HCT116 (cell line): ENCODE data around the gene MYLK4. TPM values are rescaled to one million over a fixed set of nuclear protein-coding genes. Genes with fewer than 3 reads are reported as not detected.

Source experiments
- ATAC-seq: fragments of 200-7000 bp; cut with Tn5 transposase; 2 replicates; pipeline ENCODE4 v1.9.1; 2020; ENCODE audit warnings: mild to moderate bottlenecking, moderate library complexity
- BruUV-seq: library from RNA; stranded (reverse); fragments of 400-500 nt; replicated peaks from 2 replicates; lab custom pipeline; 2021; lab: Mats Ljungman, UMichigan
- CTCF ChIA-PET: fragments of 300-600 bp; sonication (Branson Sonifier 250); formaldehyde crosslinking; loops from one replicate; lab custom pipeline; 2021; ENCODE audit warnings: antibody characterized with exemption; lab: Charles Lee
- POLR2A ChIA-PET: fragments of 300-600, 350-600 bp; sonication (Branson Sonifier 250); formaldehyde crosslinking; loops from one replicate; lab custom pipeline; 2021; ENCODE audit warnings: antibody characterized with exemption; lab: Charles Lee
- RAD21 ChIA-PET, 2 experiments: fragments of 300-600 bp; sonication (Branson Sonifier 250); formaldehyde crosslinking; loops; one replicate each; lab custom pipeline; 2023; ENCODE audit warnings: low total read pairs in 2 of 2; ENCODE audit not compliant: uncharacterized antibody in 2 of 2, unreplicated experiment in 2 of 2, low non-redundant PET in 1 of 2; lab: Charles Lee
- DNase-seq: peaks from one replicate; pipeline ENCODE4 v3.0.0-alpha.2; 2010; ENCODE audit warnings: low read depth, low spot score
- H2AFZ ChIP-seq: fragments of 200-600 bp; shearing (Covaris generic), sonication (generic); 2 replicates; pipeline ENCODE4 v1.6.1; 2017; ENCODE audit warnings: low read depth, mixed run types, mixed read lengths, antibody characterized with exemption, low read length; ENCODE audit not compliant: poor library complexity, severe bottlenecking
- H3K27ac ChIP-seq: 2 replicates; pipeline ENCODE4 v1.5.1; 2012; ENCODE audit warnings: low read depth, low read length
- H3K27me3 ChIP-seq: fragments of 200-600 bp; sonication (generic); 2 replicates; pipeline ENCODE4 v1.6.1; 2016; ENCODE audit warnings: mixed run types, low read length, mixed read lengths; ENCODE audit not compliant: insufficient read depth
- H3K36me3 ChIP-seq, 2 experiments: fragments of 200-500 bp in 1 of 2; fragments of 200-600 bp in 1 of 2; sonication (Bioruptor generic) in 1 of 2; sonication (generic) in 1 of 2; 2 replicates each; pipeline versions ENCODE4 v1.5.1 to v1.6.1; 2014 to 2016; ENCODE audit warnings: low read length in 2 of 2, inconsistent platforms in 1 of 2, mixed read lengths in 1 of 2, mixed run types in 1 of 2; ENCODE audit not compliant: insufficient read depth in 2 of 2, control insufficient read depth in 1 of 2
- H3K4me1 ChIP-seq, 2 experiments: fragments of 200-600 bp in 1 of 2; sonication (generic) in 1 of 2; 2 replicates each; pipeline versions ENCODE4 v1.5.1 to v1.6.1; 2012 to 2017; ENCODE audit warnings: low read length in 2 of 2, inconsistent platforms in 1 of 2, mild to moderate bottlenecking in 1 of 2, mixed read lengths in 1 of 2, mixed run types in 1 of 2, moderate library complexity in 1 of 2; ENCODE audit not compliant: insufficient read depth in 2 of 2, control insufficient read depth in 1 of 2
- H3K4me2 ChIP-seq: fragments of 200-600 bp; sonication (generic); 2 replicates; pipeline ENCODE4 v1.6.1; 2017; ENCODE audit warnings: mixed run types, low read length, mixed read lengths
- H3K4me3 ChIP-seq, 2 experiments: fragments of 200-600 bp in 1 of 2; sonication (generic) in 1 of 2; replicated peaks in 1 of 2; 2 replicates each; pipeline ENCODE4 v1.5.1; 2011 to 2016; ENCODE audit warnings: low read length in 2 of 2, control low read depth in 1 of 2, low read depth in 1 of 2, mild to moderate bottlenecking in 1 of 2, mixed read lengths in 1 of 2, mixed run types in 1 of 2
- H3K79me2 ChIP-seq: fragments of 200-600 bp; sonication (generic); 2 replicates; pipeline ENCODE4 v1.6.1; 2017; ENCODE audit warnings: mild to moderate bottlenecking, mixed run types, low read length, moderate library complexity, mixed read lengths; ENCODE audit not compliant: insufficient read depth
- H3K9ac ChIP-seq: fragments of 200-600 bp; sonication (generic); 2 replicates; pipeline ENCODE4 v1.6.1; 2016; ENCODE audit warnings: low read length, mixed read lengths
- H3K9me2 ChIP-seq: fragments of 200-600 bp; sonication (generic), shearing (Covaris generic); 2 replicates; pipeline ENCODE4 v1.6.1; 2017; ENCODE audit warnings: mixed run types, mild to moderate bottlenecking, moderate library complexity; ENCODE audit not compliant: insufficient read depth
- H3K9me3 ChIP-seq, 2 experiments: fragments of 200-500 bp in 1 of 2; fragments of 200-600 bp in 1 of 2; sonication (Bioruptor generic) in 1 of 2; sonication (generic) in 1 of 2; 2 replicates each; pipeline ENCODE4 v1.6.1; 2014 to 2017; ENCODE audit warnings: low read length in 2 of 2, mixed read lengths in 2 of 2, inconsistent platforms in 1 of 2, low read depth in 1 of 2, mild to moderate bottlenecking in 1 of 2, mixed run types in 1 of 2, moderate library complexity in 1 of 2; ENCODE audit not compliant: control insufficient read depth in 1 of 2, insufficient read depth in 1 of 2
- H4K20me1 ChIP-seq: fragments of 200-600 bp; sonication (generic), shearing (Covaris generic); 2 replicates; pipeline ENCODE4 v1.6.1; 2017; ENCODE audit warnings: mixed run types, mild to moderate bottlenecking, moderate library complexity; ENCODE audit not compliant: insufficient read depth
- ATF3 ChIP-seq: IDR thresholded peaks from 2 replicates; pipeline ENCODE4 v1.6.1; 2012
- CBX3 ChIP-seq: IDR thresholded peaks from 2 replicates; pipeline ENCODE4 v1.6.1; 2012; ENCODE audit warnings: low read depth
- EGR1 ChIP-seq: IDR thresholded peaks from 2 replicates; pipeline ENCODE4 v1.6.1; 2012; ENCODE audit warnings: low read depth
- EZH2 ChIP-seq: fragments of 200-600 bp; sonication (generic); IDR thresholded peaks from 2 replicates; pipeline ENCODE4 v1.6.1; 2017; ENCODE audit warnings: antibody characterized with exemption, mixed run types
- EZH2phosphoT487 ChIP-seq: fragments of 200-600 bp; IDR thresholded peaks from 2 replicates; pipeline ENCODE4 v1.6.1; 2018; ENCODE audit warnings: antibody characterized with exemption, borderline replicate concordance
- JUND ChIP-seq: IDR thresholded peaks from 2 replicates; pipeline ENCODE4 v1.6.1; 2012
- MAX ChIP-seq: IDR thresholded peaks from 2 replicates; pipeline ENCODE4 v1.6.1; 2012
- POLR2A ChIP-seq: IDR thresholded peaks from 2 replicates; pipeline ENCODE4 v1.7.0; 2011; ENCODE audit warnings: borderline replicate concordance; ENCODE audit not compliant: insufficient read depth, insufficient read length; ENCODE audit errors: extremely low read depth
- POLR2AphosphoS5 ChIP-seq: IDR thresholded peaks from 2 replicates; pipeline ENCODE4 v1.6.1; 2011; ENCODE audit warnings: mild to moderate bottlenecking, low read depth, low read length, moderate library complexity
- RAD21 ChIP-seq: IDR thresholded peaks from 2 replicates; pipeline ENCODE4 v1.6.1; 2012; ENCODE audit warnings: low read depth, mild to moderate bottlenecking
- REST ChIP-seq: IDR thresholded peaks from 2 replicates; pipeline ENCODE4 v1.6.1; 2012; ENCODE audit warnings: low read depth
- SP1 ChIP-seq: IDR thresholded peaks from 2 replicates; pipeline ENCODE4 v1.6.1; 2012; ENCODE audit warnings: low read depth
- ZFX ChIP-seq: fragments of 450-650 bp; IDR thresholded peaks from 2 replicates; pipeline ENCODE4 v1.6.1; 2017
- intact Hi-C: fragments of 100-400 bp; cut with micrococcal nuclease; formaldehyde crosslinking; loops from 2 replicates; pipeline ENCODE4 v1.10.0; 2022
- total RNA-seq: library from RNA; stranded (reverse); gene quantifications from one replicate; pipeline ENCODE4 v1.2.1, GENCODE V29; 2021; ENCODE audit not compliant: unreplicated experiment
- TF ChIP-seq, protein P1 (sequence below): IDR thresholded peaks from 2 replicates; pipeline ENCODE4 v1.6.1; 2011; ENCODE audit warnings: mild to moderate bottlenecking, low read length, moderate library complexity; ENCODE audit not compliant: insufficient replicate concordance; ENCODE audit errors: extremely low read depth

MYLK4 gene
- total RNA-seq, 1 experiment from 2014 or later: 0.27 TPM

GRCh38 chr6:2756687-2757224, 6.0 kb upstream of the MYLK4 start:
- no peaks in the 10 kb centered on the region for H3K79me2 ChIP-seq
- no peaks in the 10 kb centered on the region for H4K20me1 ChIP-seq
- no peaks in the 10 kb centered on the region for H3K27me3 ChIP-seq
- POLR2A ChIA-PET: no interaction called here
- BruUV-seq: no TSS peak
- no peak overlapping the region for H3K27ac ChIP-seq
- H3K36me3 ChIP-seq: no peaks in the 10 kb centered on the region
- no peak overlapping the region for H3K4me2 ChIP-seq
- ATAC-seq: no peak
- no peaks in the 10 kb centered on the region; a peak in 1 of 4 replicates for H3K9me3 ChIP-seq
- no peak for DNase-seq
- intact Hi-C loops: no loop called here
- CTCF ChIA-PET: interaction anchor here (1.0 to 1.5 kb wide), 3 partner anchors 8 to 19 kb away, joined by 3 to 5 read pairs (median 4); partner anchors contain the start of gene WRNIP1
- no peaks in the 10 kb centered on the region for H3K9me2 ChIP-seq
- H3K4me3 ChIP-seq: no peak overlapping the region
- peaks cover 3 to 4% of the 10 kb centered on the region in 2 experiments; a peak in 2 of 4 replicates for H3K4me1 ChIP-seq
- H3K9ac ChIP-seq: no peak overlapping the region
- RAD21 ChIA-PET: no interaction called here
- TF ChIP-seq, protein P1, sequence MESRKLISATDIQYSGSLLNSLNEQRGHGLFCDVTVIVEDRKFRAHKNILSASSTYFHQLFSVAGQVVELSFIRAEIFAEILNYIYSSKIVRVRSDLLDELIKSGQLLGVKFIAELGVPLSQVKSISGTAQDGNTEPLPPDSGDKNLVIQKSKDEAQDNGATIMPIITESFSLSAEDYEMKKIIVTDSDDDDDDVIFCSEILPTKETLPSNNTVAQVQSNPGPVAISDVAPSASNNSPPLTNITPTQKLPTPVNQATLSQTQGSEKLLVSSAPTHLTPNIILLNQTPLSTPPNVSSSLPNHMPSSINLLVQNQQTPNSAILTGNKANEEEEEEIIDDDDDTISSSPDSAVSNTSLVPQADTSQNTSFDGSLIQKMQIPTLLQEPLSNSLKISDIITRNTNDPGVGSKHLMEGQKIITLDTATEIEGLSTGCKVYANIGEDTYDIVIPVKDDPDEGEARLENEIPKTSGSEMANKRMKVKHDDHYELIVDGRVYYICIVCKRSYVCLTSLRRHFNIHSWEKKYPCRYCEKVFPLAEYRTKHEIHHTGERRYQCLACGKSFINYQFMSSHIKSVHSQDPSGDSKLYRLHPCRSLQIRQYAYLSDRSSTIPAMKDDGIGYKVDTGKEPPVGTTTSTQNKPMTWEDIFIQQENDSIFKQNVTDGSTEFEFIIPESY: no peak
- TF ChIP-seq EZH2 (no peak), MAX (no peak), POLR2A (no peak), EZH2phosphoT487 (no peak), EGR1 (no peak), JUND (no peak), ATF3 (no peak), SP1 (no peak), RAD21 (no peak), CBX3 (no peak), POLR2AphosphoS5 (no peak), ZFX (no peak), REST (no peak)
- no peak overlapping the region for H2AFZ ChIP-seq
